Sigmoid colon (tissue), 4 donors: ENCODE data around the gene MALAT1.

Experiments
- CTCF ChIP-seq, 4 experiments: fragments of 450-650 bp in 3 of 4; fragments of 200-600 bp in 1 of 4; IDR thresholded peaks; one replicate each; pipeline ENCODE4 v1.5.1; 2016 to 2019; ENCODE audit warnings: antibody characterized with exemption in 4 of 4, mild to moderate bottlenecking in 3 of 4, moderate library complexity in 2 of 4
- EP300 ChIP-seq, 4 donors: sonication (generic); formaldehyde crosslinking; IDR thresholded peaks; one replicate each; pipeline ENCODE4 v1.6.1; 2017; ENCODE audit warnings: antibody characterized with exemption in 4 of 4

- no peak for TF ChIP-seq CTCF (IDR thresholded peaks at IDR 0.05)
- no peak for TF ChIP-seq EP300 (IDR thresholded peaks at IDR 0.05)
Observed at GRCh38 chr11:65504674-65505465, 6.0 kb downstream of the MALAT1 start.
